ENCODE results near the gene TBC1D14.

DNA sequence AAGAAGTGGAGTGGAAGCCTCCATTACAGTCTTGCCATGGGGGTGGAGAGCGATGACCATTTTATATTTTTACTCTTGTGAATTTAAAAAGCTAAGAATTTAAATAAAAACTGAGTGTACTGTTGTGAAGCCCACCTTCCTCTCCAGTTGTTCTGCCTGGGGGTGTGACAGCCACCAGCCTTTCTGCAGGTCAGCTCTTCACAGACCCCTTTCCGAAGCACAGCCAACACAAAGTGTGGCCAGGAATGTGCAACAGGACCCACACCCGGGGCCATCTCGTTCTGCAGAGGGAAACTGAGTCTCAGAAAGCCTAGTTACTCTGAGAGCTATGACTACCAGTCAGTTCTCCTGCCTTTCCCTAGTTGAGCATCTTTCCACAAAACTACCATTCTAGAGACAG lies 156.9 kb downstream of the TBC1D14 start:
- TF ChIP-seq CREB1 (IDR thresholded peaks at IDR 0.05) (no peak), EZH2 (IDR thresholded peaks at IDR 0.05; ENCODE audit: low read depth, low read length, severe bottlenecking) (no peak), YY1 (IDR thresholded peaks at IDR 0.05; ENCODE audit: low read depth, low read length) (no peak), POLR2A (IDR thresholded peaks at IDR 0.05; ENCODE audit: control extremely low read depth in 1 of 2, low read depth in 2 of 2, low read length in 2 of 2) (no peak), EGR1 (IDR thresholded peaks at IDR 0.05; ENCODE audit: borderline replicate concordance, low read depth, low read length) (no peak), POLR2AphosphoS5 (IDR thresholded peaks at IDR 0.05; ENCODE audit: low read depth, low read length) (no peak), TAF1 (IDR thresholded peaks at IDR 0.05; ENCODE audit: low read depth, low read length) (no peak), SP1 (IDR thresholded peaks at IDR 0.05; ENCODE audit: low read depth, low read length) (no peak), KDM1A (IDR thresholded peaks at IDR 0.05; ENCODE audit: borderline replicate concordance, low read length) (no peak), TEAD4 (IDR thresholded peaks at IDR 0.05; ENCODE audit: low read depth, low read length) (no peak)
- TF ChIP-seq, protein P1, sequence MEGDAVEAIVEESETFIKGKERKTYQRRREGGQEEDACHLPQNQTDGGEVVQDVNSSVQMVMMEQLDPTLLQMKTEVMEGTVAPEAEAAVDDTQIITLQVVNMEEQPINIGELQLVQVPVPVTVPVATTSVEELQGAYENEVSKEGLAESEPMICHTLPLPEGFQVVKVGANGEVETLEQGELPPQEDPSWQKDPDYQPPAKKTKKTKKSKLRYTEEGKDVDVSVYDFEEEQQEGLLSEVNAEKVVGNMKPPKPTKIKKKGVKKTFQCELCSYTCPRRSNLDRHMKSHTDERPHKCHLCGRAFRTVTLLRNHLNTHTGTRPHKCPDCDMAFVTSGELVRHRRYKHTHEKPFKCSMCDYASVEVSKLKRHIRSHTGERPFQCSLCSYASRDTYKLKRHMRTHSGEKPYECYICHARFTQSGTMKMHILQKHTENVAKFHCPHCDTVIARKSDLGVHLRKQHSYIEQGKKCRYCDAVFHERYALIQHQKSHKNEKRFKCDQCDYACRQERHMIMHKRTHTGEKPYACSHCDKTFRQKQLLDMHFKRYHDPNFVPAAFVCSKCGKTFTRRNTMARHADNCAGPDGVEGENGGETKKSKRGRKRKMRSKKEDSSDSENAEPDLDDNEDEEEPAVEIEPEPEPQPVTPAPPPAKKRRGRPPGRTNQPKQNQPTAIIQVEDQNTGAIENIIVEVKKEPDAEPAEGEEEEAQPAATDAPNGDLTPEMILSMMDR (IDR thresholded peaks at IDR 0.05; ENCODE audit: control extremely low read depth in 1 of 3, insufficient read depth in 1 of 3, low read depth in 1 of 3, low read length in 3 of 3), result no peak
- TF ChIP-seq, protein P2, sequence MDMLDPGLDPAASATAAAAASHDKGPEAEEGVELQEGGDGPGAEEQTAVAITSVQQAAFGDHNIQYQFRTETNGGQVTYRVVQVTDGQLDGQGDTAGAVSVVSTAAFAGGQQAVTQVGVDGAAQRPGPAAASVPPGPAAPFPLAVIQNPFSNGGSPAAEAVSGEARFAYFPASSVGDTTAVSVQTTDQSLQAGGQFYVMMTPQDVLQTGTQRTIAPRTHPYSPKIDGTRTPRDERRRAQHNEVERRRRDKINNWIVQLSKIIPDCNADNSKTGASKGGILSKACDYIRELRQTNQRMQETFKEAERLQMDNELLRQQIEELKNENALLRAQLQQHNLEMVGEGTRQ (IDR thresholded peaks at IDR 0.05; ENCODE audit: low read length), result no peak
- TF ChIP-seq, protein P3, sequence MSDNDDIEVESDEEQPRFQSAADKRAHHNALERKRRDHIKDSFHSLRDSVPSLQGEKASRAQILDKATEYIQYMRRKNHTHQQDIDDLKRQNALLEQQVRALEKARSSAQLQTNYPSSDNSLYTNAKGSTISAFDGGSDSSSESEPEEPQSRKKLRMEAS (IDR thresholded peaks at IDR 0.05), result no peak
- TF ChIP-seq, protein P4, sequence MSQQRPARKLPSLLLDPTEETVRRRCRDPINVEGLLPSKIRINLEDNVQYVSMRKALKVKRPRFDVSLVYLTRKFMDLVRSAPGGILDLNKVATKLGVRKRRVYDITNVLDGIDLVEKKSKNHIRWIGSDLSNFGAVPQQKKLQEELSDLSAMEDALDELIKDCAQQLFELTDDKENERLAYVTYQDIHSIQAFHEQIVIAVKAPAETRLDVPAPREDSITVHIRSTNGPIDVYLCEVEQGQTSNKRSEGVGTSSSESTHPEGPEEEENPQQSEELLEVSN (IDR thresholded peaks at IDR 0.05), result no peak
